A549 treated with dexamethasone at 1 μM for 4 hours (cell line): ENCODE results near the gene SERPINC1. TPM values are rescaled to one million over a fixed set of nuclear protein-coding genes. Genes with fewer than 3 reads are reported as not detected.

Experiments
- total RNA-seq: library from RNA; stranded (reverse); fragments of 200-300 nt; extraction: Qiagen RNA extraction; gene quantifications from 5 replicates; pipeline ENCODE4 v1.2.3, GENCODE V29; 2022

Gene SERPINC1
- 0.06 to 0.16 TPM (median 0.13 TPM) in 4 of 5 replicates, not detected in the other for total RNA-seq

GRCh38 chr1:173917149-173917548 lies at the start of gene SERPINC1:
Gene SERPINC1, minus strand, starts transcription at chr1:173917327. Its CDS starts 68 bp downstream, at chr1:173917259.

GRCh38 chr1:173868266-173869020 lies 48.7 kb downstream of the SERPINC1 start, which contains the start of gene ZBTB37:
Gene ZBTB37, plus strand, starts transcription at chr1:173868380. Its CDS starts 1,846 bp downstream, at chr1:173870226.

GRCh38 chr1:173867753-173868265 lies 49.3 kb downstream of the SERPINC1 start, which contains the start of gene GAS5:
Gene GAS5, minus strand, starts transcription at chr1:173867989.

Other genes starting within 250 kb of the SERPINC1 start
- gene ANKRD45, start 247.5 kb downstream of the SERPINC1 start, total RNA-seq = 0.11 to 0.19 TPM (median 0.16 TPM) in 4 of 5 replicates, not detected in the other
- gene KLHL20, start 202.3 kb downstream of the SERPINC1 start, total RNA-seq = 11.3 to 14.5 TPM (median 13.7 TPM) in 5 replicates
- gene DARS2, start 92.7 kb downstream of the SERPINC1 start, total RNA-seq = 40.9 to 48.4 TPM (median 44.1 TPM) in 5 replicates
- 12.6 to 16.0 TPM (median 14.1 TPM) in 5 replicates for gene CENPL, start 92.4 kb downstream of the SERPINC1 start, total RNA-seq
- gene GAS5, start 49.3 kb downstream of the SERPINC1 start, total RNA-seq = 228 to 311 TPM (median 240 TPM) in 5 replicates
- 0.90 to 2.3 TPM (median 1.9 TPM) in 5 replicates for gene ZBTB37, start 48.9 kb downstream of the SERPINC1 start, total RNA-seq
- gene RC3H1, start 105.0 kb upstream of the SERPINC1 start, total RNA-seq = 4.5 to 12.4 TPM (median 7.4 TPM) in 5 replicates
- gene RABGAP1L, start 242.2 kb upstream of the SERPINC1 start, total RNA-seq = 4.9 to 6.9 TPM (median 6.7 TPM) in 5 replicates